Stimulated activated CD4-positive, alpha-beta T cell treated with anti-CD3 and anti-CD28 coated beads, Interleukin-4, amount 100 ng/mL, for 24 hours (primary cell): ENCODE data around the gene MRC1.
"Not testable (repeated sequence)": the region's sequence is repeated elsewhere in the genome, so short reads cannot be mapped to it uniquely, and the experiment has no call there.

ENCODE experiments used
- DNase-seq: peaks from one replicate; pipeline ENCODE4 v3.0.0-alpha.2; 2020

MRC1 gene

DNA sequence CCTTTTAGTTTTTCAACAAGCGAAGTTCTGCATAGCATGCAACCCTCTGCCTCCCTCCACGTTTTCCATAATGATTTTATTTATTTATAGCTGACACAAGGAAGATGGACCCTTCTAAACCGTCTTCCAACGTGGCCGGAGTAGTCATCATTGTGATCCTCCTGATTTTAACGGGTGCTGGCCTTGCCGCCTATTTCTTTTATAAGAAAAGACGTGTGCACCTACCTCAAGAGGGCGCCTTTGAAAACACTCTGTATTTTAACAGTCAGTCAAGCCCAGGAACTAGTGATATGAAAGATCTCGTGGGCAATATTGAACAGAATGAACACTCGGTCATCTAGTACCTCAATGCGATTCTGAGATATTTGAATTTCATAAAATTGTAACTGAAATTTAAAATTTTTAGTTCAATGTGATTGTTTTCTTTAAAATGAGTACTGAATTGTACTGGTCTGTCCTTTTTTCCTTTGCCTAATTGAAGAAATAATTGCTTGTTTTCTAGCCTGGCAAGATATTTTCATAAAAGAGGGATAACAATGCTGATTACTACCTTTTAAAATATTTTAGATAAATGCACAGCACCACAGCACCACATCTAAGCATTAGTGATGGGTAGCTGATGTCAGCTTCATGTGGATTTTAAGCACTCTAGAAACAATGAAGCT is 101.1 kb downstream of the MRC1 start:
- DNase-seq, result no peak

DNA sequence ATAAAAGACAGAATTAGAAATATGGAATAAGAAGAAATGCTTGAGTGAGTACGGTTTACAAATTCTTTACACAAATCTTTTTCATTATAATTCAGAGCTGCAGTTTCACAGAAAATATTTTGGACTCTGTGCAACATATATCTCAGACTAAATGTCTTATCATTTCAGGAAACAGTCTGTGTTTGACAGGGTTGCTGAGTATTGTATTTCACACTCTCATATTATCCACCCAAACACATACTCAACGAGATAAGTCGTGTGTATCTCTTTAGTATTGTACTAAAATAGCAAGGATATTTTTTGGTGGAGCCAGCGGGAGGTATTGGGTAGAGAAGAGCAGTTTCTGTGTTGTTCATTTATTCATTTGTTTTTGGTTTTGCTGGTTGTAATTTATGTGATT is 103.6 kb downstream of the MRC1 start:
- DNase-seq, result no peak

DNA sequence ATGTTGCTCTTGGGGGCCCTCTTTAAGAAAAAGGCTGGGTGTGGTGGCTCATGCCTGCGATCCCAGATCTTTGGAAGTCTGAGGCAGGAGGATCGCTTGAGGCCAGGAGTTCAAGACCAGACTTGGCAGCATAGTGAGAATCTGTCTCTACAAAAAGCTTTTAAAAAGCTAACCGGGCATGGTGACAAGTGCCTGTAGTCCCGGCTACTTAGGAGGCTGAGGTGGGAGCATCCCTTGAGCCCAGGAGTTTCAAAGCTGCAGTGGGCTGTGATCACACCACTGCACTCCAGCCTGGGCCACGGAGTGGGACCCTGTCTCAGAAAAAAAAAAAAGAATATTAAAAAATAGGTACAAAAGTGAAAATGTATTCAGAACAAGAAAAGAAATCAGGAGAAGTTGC is 104.5 kb downstream of the MRC1 start:
- DNase-seq, result no peak

DNA sequence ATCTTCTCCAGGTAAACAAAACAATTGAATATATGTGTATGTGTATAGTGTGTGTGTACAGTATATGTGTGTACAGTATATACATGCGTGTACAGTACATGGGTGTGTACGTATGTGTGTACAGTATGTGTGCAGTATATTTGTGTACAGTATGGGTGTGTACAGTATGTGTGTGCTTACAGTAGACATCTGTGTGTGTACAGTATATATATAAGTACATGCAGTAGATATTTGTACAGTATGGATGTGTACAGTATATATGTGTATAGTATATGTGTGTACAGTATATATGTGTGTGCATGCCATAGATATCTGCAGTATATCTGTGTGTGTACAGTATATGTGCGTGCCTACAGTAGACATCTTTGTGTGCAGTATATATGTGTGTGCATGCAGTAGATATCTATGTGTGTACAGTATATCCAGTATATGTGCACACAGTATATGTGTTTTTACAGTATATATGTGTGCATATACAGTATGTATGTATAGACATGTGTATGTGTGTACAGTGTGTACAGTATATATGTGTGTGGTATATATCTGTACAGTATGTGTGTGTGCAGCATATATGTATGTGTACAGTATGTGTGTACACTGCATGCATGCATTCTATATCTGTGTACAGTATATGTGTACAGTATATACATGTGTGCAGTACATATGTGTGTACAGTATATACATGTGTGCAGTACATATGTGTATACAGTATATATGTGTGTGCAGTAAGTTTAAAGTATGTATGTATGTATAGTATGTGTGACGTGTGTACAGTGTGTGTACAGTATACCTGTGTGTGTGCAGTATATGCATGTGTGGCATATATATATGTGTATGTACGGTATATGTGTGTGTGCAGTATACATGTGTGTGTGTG is 105.3 kb downstream of the MRC1 start:
- no peak for DNase-seq

DNA sequence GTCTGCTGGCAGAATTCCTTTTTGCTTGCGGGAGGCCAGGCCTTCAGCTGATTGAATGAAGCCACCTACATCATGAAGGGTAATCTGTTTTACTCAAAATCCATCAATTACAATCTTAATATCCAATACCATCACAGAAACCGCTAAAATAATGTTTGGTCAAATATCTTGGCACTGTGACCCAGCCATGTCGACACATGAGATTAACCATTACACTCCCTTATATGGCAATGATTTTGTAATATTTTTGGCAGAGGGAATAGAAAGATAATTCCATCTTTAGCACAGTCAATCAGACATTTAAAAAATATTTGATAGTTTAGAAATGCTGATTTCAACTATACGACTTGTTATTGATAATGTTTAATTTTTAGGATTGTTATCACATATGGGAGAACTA is 106.0 kb downstream of the MRC1 start:
- no peak for DNase-seq

DNA sequence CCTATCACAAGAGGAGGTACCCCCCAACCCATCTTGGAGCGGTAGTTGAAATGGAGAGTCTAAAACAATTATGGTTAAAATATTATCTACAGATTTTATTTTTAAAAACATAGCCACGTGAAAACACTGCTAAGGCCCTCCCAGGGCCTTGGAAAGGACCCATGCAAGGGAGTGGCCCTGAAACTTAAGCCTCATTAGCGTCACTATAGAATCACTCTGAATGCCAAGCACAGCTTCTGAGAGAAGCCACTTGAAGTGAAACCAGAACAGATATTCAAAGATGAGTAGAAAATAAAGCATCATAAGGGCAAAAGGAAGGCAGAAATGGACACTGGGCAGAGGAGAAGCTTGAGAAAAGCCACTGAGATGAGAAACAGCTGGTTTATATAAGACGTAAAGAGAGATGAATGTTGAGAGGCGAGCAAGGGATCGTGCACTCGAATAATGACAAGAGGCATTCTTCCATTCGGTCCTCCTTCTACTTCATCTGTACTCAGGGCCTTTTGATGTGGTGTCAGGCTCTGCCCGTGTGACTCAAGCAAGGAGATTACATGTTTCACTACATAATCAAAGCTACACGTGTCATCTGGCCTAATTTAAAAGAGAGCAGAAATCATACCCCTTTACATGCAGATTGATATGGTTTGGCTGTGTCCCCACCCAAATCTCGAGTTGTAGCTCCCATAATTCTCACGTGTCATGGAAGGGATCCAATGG is 109.2 kb downstream of the MRC1 start:
- DNase-seq, result no peak

DNA sequence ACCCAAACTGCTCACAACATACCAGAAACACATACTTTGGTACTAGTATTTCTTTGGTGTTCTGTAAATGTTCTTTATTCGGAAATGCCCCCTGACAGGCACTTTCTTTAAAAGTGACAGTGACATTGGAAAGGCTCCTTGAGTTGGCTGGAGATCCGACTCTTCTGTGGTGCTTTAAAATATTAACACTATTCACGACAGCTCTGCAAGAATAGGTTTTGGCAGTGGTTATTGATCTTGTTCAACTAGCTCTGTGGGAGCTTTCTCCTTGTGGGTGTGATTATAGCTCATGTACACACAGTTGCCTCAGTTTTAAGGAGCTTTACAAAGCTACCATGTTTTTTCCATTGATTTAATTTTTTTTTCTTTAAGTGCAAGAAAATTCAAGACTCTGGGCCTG is 112.2 kb downstream of the MRC1 start:
- no peak for DNase-seq

DNA sequence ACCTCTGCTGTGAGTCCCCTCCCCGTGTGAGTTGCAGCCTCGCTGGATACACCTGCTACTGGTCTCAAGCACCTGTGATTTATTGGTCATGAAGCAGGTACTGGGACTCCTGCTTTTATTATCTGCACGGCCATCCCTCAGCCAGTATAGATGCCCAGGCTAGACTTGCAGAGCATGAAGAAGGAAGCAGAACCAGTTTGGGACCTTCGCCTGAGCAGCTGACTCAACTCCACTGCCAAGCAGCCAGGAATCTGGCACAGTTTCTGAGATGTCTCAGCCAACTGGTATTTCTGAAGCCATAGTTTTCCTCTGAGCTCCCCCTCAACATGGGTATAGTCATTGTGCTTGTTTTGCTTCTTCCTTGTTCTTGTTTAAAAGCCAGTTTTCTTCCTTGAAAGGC is 114.6 kb downstream of the MRC1 start:
- DNase-seq, result no peak

DNA sequence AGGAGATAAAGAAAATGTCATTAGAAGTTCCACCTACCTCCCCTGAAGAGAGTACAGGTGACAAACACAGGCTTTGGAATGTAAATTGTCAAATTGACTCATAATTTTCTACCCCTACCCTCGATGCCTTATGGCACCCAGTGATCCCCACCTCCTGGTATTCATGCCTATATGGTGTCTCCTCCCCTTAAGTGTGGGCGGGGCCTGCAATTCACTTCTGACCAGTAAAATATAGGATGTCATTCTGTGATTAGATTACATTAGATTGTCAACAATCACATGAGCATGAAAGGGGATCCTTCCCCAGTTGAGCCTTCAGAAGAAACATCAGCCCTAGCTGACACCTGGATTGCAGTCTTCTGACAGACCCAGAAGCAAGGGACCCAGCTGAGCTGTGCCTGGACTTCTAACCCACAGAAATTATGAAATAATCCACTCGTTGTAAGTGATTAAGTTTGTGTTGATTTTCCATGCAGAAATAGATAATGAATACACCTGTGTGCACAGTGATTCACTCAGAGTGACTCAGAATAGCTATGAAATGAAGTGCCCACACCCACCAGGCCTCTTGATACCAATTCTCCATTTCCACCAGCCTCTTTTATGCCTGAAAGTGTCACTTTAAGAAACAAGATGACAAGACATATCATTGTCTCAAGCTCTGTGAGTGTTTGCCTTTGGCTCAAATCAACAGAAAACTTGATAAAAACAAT is 134.0 kb downstream of the MRC1 start:
- no peak for DNase-seq

DNA sequence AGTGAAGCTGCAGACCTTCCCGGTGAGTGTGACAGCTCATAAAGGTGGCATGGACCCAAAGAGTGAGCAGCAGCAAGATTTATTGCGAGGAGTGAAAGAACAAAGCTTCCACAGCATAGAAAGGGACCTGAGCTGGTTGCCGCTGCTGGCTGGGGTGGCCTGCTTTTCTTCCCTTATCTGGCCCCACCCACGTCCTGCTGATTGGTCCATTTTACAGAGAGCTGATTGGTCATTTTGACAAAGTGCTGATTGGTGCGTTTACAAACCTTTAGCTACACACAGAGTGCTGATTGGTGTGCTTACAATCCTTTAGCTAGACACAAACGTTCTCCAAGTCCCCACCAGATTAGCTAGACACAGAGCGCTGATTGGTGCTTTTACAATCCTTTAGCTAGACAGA is 141.1 kb downstream of the MRC1 start:
- DNase-seq, result not testable (repeated sequence)

DNA sequence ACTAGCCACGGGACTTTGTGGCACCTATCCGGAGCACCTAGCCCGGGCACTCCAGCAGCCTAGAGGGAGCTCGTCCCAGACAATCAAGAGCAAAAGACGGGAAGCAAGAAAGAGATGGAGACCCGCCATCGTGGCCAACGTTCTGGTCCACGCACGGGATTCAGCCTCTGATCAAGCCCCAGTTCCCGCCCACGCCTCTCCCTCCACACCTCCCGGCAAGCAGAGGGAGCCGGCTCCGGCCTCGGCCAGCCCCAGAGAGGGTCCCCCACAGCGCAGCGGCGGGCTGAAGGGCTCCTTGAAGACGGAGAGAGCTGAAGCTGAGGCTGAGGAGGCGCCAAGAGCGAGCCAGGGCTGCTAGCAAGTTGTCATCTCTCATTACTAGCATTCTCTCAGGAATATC is 141.6 kb downstream of the MRC1 start:
- DNase-seq, result no peak

DNA sequence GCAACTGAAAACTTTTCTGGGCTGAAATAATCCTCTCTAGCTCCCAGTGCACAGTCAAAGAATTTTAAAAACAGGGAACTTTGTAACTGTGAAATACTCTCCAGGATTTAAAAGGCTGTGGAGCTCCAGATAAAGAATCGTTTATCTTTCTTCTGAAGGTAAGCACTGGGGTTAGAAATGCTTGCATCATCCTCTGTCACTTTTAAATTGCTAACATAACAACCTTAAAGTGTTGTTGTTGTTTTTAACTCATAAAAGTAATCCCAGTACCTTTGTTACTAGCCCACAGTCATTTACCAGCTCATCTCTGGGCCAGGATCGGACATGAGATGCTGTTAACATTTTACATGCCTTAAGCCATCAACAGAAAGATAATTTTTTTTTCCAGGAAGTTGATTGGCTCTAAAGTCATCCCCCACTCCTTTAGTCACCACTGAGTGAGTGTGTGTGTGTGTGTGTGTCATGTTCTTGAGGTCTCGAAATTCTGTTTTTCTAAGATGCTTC is 142.8 kb downstream of the MRC1 start, which contains the start of gene SLC39A12:
Gene SLC39A12, plus strand, starts transcription at position 51 of the 504 bp plus-strand sequence. CDS start 1,359 bp downstream, outside the sequence.
- DNase-seq, result no peak

DNA sequence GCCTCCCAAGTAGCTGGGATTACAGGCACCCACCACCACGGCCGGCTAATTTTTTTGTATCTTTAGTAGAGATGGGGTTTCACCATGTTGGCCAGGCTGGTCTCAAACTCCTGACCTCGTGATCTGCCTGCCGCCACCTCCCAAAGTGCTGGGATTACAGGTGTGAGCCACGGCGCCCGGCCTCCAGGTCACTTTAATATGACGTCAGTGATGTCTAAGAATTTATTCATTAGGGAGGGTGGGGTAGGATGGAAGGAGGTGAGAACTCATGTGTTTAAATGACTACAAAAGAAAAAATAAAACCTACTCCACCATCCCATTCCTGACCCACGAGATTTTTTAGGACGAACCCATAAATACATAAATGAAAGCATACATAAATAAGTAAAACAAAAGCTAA is 145.2 kb downstream of the MRC1 start:
- DNase-seq, result not testable (repeated sequence)

DNA sequence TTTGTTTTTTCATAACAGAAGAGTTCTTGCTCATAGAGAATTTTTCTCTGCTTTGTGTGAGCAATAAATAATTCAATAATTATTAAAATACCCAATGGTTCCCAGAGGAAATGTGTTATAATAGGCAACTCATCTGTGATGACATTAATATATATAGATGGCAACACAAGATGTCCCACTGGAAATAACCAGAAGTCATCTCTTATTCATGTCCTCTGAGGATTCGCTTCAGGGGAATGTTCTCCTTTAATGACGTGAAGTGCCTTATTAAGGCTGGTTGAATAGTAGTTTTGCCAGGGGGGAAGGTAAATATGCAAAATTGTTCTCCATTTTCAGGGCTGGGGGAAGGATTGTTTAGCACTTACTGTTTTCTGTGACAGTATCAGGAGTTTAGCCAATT is 145.7 kb downstream of the MRC1 start:
- no peak for DNase-seq

DNA sequence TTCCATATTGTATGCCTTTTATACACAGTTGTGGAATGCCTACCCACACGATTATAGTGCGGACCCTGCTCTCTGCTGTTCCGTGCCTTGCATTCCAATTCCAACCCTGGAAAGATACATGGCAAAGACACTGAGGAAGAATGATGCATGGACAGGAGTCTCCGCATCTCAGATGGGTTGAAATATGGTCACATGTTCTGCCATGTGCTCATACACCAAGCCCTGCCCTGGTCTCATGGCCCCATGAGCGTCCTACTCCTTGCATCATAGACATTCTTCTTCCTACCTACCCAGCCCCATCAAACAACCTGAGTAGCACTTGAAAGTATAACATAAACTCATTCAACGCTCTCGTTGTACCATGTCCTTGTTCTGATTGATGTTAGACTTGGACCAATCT is 148.9 kb downstream of the MRC1 start:
- no peak for DNase-seq

DNA sequence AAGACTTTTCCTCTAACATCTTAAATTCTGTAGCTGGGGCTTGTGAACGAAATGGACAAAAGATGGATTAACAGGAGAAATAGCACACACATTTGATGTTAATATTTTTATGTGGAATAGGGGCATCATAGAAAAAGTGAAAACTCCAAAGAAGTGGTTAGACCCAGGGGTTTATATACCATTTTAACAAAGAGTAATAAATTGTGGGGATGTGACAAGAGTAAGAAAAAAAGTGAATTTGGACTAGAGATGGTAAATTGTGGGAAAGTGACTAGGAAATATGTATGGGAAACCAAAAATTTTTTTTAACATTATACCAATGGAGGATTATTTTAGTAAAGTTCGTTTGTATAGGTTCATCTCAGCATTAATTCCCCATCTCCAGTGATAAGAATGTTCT is 150.7 kb downstream of the MRC1 start:
- DNase-seq, result no peak
